Measurements from ENCODE around the gene TNPO2. TPM values are rescaled to one million over a fixed set of nuclear protein-coding genes. Genes with fewer than 3 reads are reported as not detected.
A peak's percentile ranks its signal among the peaks of the same experiment; 100 is the strongest.

The TNPO2 gene
- total RNA-seq, 2 donors from 2014 or later, result 33.8 to 53.6 TPM

GRCh38 chr19:12665671-12666264 lies 58.0 kb downstream of the TNPO2 start:
- DNase-seq (no peak), ATAC-seq (no peak)
- intact Hi-C loops (cut with DNase I), result loop anchor here in 1 of 2 donors (10.0 kb wide), 1 partner anchor 101 kb away; no protein-coding TSS in a partner anchor

GRCh38 chr19:12665281-12665573 lies 58.5 kb downstream of the TNPO2 start:
- peak; percentile 64 for DNase-seq
- peak in 1 of 2 donors; percentile 4 for ATAC-seq
- intact Hi-C loops (cut with DNase I), result loop anchor here in 1 of 2 donors (10.0 kb wide), 1 partner anchor 100 kb away; no protein-coding TSS in a partner anchor

GRCh38 chr19:12664406-12665280 lies 59.1 kb downstream of the TNPO2 start:
- ATAC-seq, result no peak
- intact Hi-C loops (cut with DNase I), result loop anchor here in 1 of 2 donors (10.0 kb wide), 1 partner anchor 100 kb away; no protein-coding TSS in a partner anchor
- DNase-seq, result no peak

- intact Hi-C loops (cut with DNase I), result loop anchor here in 1 of 2 donors (10.0 kb wide), 1 partner anchor 96 kb away; no protein-coding TSS in a partner anchor
Measured at GRCh38 chr19:12660980-12661379, 62.8 kb downstream of the TNPO2 start.

GRCh38 chr19:12657966-12658365 lies 65.8 kb downstream of the TNPO2 start:
- DNase-seq (no peak), ATAC-seq (no peak)
- intact Hi-C loops (cut with DNase I), result no loop called here

More at GRCh38 chr19:12660980-12661379, 62.8 kb downstream of the TNPO2 start:
- DNase-seq (no peak), ATAC-seq (no peak)

- DNase-seq (no peak), ATAC-seq (peak; percentile 12 to 56)
- intact Hi-C loops (cut with DNase I), result no loop called here
Measured at GRCh38 chr19:12656899-12657571, 66.7 kb downstream of the TNPO2 start.

- ATAC-seq (no peak), DNase-seq (no peak)
- intact Hi-C loops (cut with DNase I), result no loop called here
Measured at GRCh38 chr19:12655546-12655945, 68.2 kb downstream of the TNPO2 start.

- intact Hi-C loops (cut with DNase I), result no loop called here
- no peak for DNase-seq
- ATAC-seq, result no peak
Measured at GRCh38 chr19:12652219-12652618, 71.5 kb downstream of the TNPO2 start.

GRCh38 chr19:12649941-12650340 lies 73.8 kb downstream of the TNPO2 start:
- DNase-seq (no peak), ATAC-seq (no peak)
- intact Hi-C loops (cut with DNase I), result no loop called here

Other genes starting within 250 kb of the TNPO2 start
- gene ZNF709, start 239.1 kb downstream of the TNPO2 start, total RNA-seq, result 1 to 10 TPM; 1.2 to 1.3 TPM
- gene ZNF564, start 172.4 kb downstream of the TNPO2 start, total RNA-seq, result 10 to 100 TPM in 1 of 2 donors, 1 to 10 TPM in 1; 7.7 to 11.9 TPM
- 1 to 10 TPM; 4.1 to 4.4 TPM for gene ZNF490, start 113.1 kb downstream of the TNPO2 start, total RNA-seq
- gene ZNF791, start 113.0 kb downstream of the TNPO2 start, total RNA-seq, result 10 to 100 TPM; 18.9 to 21.5 TPM
- 10 to 100 TPM; 42.1 to 55.8 TPM for gene MAN2B1, start 57.2 kb downstream of the TNPO2 start, total RNA-seq
- gene WDR83, start 57.1 kb downstream of the TNPO2 start, total RNA-seq, result 1 to 10 TPM; 7.8 to 8.0 TPM
- 10 to 100 TPM; 38.4 to 51.9 TPM for gene DHPS, start 42.1 kb downstream of the TNPO2 start, total RNA-seq
- not detected for gene GNG14, start 35.9 kb downstream of the TNPO2 start, total RNA-seq
- gene FBXW9, start 27.3 kb downstream of the TNPO2 start, total RNA-seq, result 1 to 10 TPM; 1.4 to 2.3 TPM
- gene TRIR, start 10.8 kb upstream of the TNPO2 start, total RNA-seq, result 100 to 1,000 TPM; 112 to 122 TPM
- gene GET3, start 13.6 kb upstream of the TNPO2 start, total RNA-seq, result 10 to 100 TPM; 51.2 to 52.5 TPM
- gene BEST2, start 27.9 kb upstream of the TNPO2 start, total RNA-seq, result not detected
- gene HOOK2, start 51.6 kb upstream of the TNPO2 start, total RNA-seq, result 10 to 100 TPM; 16.8 to 28.8 TPM
- 100 to 1,000 TPM in 1 of 2 donors, 10 to 100 TPM in 1; 46.6 to 216 TPM for gene JUNB, start 67.6 kb upstream of the TNPO2 start, total RNA-seq
- gene PRDX2, start 77.9 kb upstream of the TNPO2 start, total RNA-seq, result 100 to 1,000 TPM; 525 to 629 TPM
- 1 to 10 TPM; 1.8 to 3.2 TPM for gene THSD8, start 78.1 kb upstream of the TNPO2 start, total RNA-seq
- gene RNASEH2A, start 82.7 kb upstream of the TNPO2 start, total RNA-seq, result 1 to 10 TPM; 5.6 to 8.1 TPM
- gene RTBDN, start 110.6 kb upstream of the TNPO2 start, total RNA-seq, result not detected
- gene MAST1, start 114.6 kb upstream of the TNPO2 start, total RNA-seq, result under 1 TPM; 0.29 to 0.37 TPM
- 10 to 100 TPM; 19.9 to 23.6 TPM for gene DNASE2, start 157.5 kb upstream of the TNPO2 start, total RNA-seq
- gene KLF1, start 163.3 kb upstream of the TNPO2 start, total RNA-seq, result not detected
- gene GCDH, start 167.2 kb upstream of the TNPO2 start, total RNA-seq, result 10 to 100 TPM; 23.7 to 26.1 TPM
- not detected for gene SYCE2, start 195.4 kb upstream of the TNPO2 start, total RNA-seq
- gene FARSA, start 209.8 kb upstream of the TNPO2 start, total RNA-seq, result 10 to 100 TPM; 31.8 to 49.1 TPM
- 100 to 1,000 TPM; 627 to 707 TPM for gene CALR, start 214.7 kb upstream of the TNPO2 start, total RNA-seq
- 100 to 1,000 TPM; 113 to 131 TPM for gene RAD23A, start 221.9 kb upstream of the TNPO2 start, total RNA-seq
- 10 to 100 TPM; 25.5 to 28.1 TPM for gene GADD45GIP1, start 233.3 kb upstream of the TNPO2 start, total RNA-seq
- 1 to 10 TPM; 5.2 to 7.0 TPM for gene DAND5, start 245.6 kb upstream of the TNPO2 start, total RNA-seq